ENCODE results near the gene RGS14. TPM values are rescaled to one million over a fixed set of nuclear protein-coding genes. Genes with fewer than 3 reads are reported as not detected.

The RGS14 gene
- total and polyA plus RNA-seq, 2 experiments from 2014 or later, result 23.5 to 37.9 TPM

DNA sequence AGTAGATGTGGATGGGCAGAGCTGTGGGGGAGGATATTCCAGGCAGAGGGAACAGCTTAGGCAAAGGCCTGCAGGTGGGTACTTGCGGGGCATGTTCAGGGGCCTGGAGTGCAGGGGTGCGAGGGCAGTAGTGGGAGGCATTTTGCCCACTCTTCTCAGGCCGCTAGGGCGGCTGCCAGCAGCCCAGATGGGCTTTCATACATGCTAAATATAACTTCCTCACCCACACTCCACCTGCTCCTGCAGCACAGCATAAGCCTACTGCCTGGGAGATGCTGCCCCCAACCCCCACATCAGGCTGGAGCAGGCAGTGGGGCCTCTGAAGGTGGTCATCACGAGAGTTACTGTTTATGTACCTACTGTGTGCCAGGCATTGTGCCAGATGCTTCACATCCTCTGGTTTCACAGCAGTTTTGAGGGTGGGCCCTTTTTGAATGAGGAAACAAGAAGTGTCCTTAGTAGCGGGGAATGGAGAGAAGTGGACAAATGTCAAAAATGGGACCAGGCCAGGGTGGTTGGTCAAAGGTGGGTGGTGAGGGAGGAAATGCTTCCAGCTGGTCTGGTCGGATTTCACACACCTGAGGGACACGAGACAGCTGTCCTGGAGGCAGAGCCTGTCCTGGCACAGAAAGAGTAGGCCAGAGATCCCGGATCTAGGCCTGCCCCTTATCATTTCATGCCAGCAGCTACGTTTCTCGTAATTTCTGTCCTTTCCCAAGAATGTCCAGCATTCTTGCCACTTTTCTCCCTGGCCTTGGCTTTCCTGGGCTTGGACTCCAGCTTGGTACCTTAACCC, 12.1 kb downstream of the RGS14 start:
- Histone ChIP-seq H3K4me1 (ENCODE audit: insufficient read depth) (peaks cover 48% of the 10 kb centered on the region), H3K9me2 (ENCODE audit: insufficient read depth) (no peaks in the 10 kb centered on the region), H4K20me1 (replicated peaks; ENCODE audit: insufficient read depth) (no peaks in the 10 kb centered on the region; the same call in 1 of the 2 replicates), H3K79me2 (replicated peaks; ENCODE audit: insufficient read depth) (no peaks in the 10 kb centered on the region), H3K4me3 (peak overlapping the region; percentile 30; the same call in 1 of the 2 replicates), H2AFZ (no peak overlapping the region), H3K4me2 (peak overlapping the region; percentile 76), H3K36me3 (ENCODE audit: insufficient read depth) (no peaks in the 10 kb centered on the region), H3K27me3 (ENCODE audit: insufficient read depth) (peaks cover 15% of the 10 kb centered on the region), H3F3A (replicated peaks; ENCODE audit: low read depth) (0 out of 2 replicates have a peak, but pooled peaks cover 18% of the 10 kb centered on the region), H3K27ac (ENCODE audit: low read depth) (0 out of 2 replicates have a peak overlapping the region, but pooled peaks have one; percentile 47)
- DNase-seq (ENCODE audit: low spot score) (no peak), ATAC-seq (no peak)
- H3K4me3 Mint-ChIP-seq, result peak overlapping the region; percentile 43; the same call in 2 of the 3 replicates
- H3K27ac Mint-ChIP-seq, result no peak overlapping the region
- no peaks in the 10 kb centered on the region; the same call in 2 of the 3 replicates for H3K9me3 Mint-ChIP-seq
- TF ChIP-seq ZNF331 (CRISPR knock-in tag; IDR thresholded peaks at IDR 0.05; ENCODE audit: low read depth), result no peak
- TF ChIP-seq EZH2 (IDR thresholded peaks at IDR 0.05; ENCODE audit: low read depth, unreplicated experiment), result no peak
- TF ChIP-seq EZH2phosphoT487 (IDR thresholded peaks at IDR 0.05; ENCODE audit: unreplicated experiment), result no peak
- no peak for TF ChIP-seq POLR2AphosphoS5 (IDR thresholded peaks at IDR 0.05; ENCODE audit: low read depth)
- peaks cover 55% of the 10 kb centered on the region for H3K4me1 Mint-ChIP-seq
- peaks cover 11% of the 10 kb centered on the region for H3K36me3 Mint-ChIP-seq (ENCODE audit: low read depth)
- peaks cover 33% of the 10 kb centered on the region for H3K27me3 Mint-ChIP-seq (ENCODE audit: insufficient read depth, low read depth, poor library complexity)

DNA sequence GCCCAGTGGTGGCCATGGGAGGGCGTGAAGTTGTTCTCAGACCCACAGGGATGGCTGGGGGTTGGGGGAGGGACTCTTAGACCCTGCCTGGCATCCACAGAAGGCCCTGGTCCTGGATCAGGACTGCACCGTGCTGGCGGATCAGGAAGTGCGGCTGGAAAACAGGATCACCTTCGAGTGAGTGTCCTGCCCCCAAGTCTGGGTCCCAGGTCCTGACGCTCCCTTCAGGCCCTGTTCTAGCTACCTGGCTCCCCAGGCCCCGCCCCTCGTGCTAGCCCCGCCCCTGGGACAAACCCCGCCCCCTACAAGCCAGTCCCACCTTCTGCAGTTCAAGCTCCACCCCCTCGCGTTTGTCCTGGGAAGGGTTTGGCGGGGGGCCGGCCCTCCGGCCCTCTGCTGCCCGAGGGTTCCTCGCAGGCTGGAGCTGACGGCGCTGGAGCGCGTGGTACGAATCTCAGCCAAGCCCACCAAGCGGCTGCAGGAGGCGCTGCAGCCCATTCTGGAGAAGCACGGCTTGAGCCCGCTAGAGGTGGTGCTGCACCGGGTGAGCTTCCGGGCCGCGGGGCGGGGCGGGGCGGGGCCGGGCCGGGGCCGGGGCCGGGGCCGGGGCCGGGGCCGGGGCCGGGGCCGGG, 12.9 kb downstream of the RGS14 start:
- Histone ChIP-seq H3K27ac (ENCODE audit: low read depth) (0 out of 2 replicates have a peak overlapping the region, but pooled peaks have one; percentile 47), H2AFZ (no peak overlapping the region), H3K36me3 (ENCODE audit: insufficient read depth) (no peaks in the 10 kb centered on the region), H3K9me2 (ENCODE audit: insufficient read depth) (no peaks in the 10 kb centered on the region), H3K4me1 (ENCODE audit: insufficient read depth) (peaks cover 46% of the 10 kb centered on the region), H3K4me2 (peak overlapping the region; percentile 76), H3K79me2 (replicated peaks; ENCODE audit: insufficient read depth) (no peaks in the 10 kb centered on the region), H3K27me3 (ENCODE audit: insufficient read depth) (peaks cover 15% of the 10 kb centered on the region), H3K4me3 (peak overlapping the region; percentile 59; the same call in 1 of the 2 replicates), H4K20me1 (replicated peaks; ENCODE audit: insufficient read depth) (no peaks in the 10 kb centered on the region; the same call in 1 of the 2 replicates), H3F3A (replicated peaks; ENCODE audit: low read depth) (0 out of 2 replicates have a peak, but pooled peaks cover 17% of the 10 kb centered on the region)
- no peak overlapping the region for H3K27ac Mint-ChIP-seq
- TF ChIP-seq, protein P1, sequence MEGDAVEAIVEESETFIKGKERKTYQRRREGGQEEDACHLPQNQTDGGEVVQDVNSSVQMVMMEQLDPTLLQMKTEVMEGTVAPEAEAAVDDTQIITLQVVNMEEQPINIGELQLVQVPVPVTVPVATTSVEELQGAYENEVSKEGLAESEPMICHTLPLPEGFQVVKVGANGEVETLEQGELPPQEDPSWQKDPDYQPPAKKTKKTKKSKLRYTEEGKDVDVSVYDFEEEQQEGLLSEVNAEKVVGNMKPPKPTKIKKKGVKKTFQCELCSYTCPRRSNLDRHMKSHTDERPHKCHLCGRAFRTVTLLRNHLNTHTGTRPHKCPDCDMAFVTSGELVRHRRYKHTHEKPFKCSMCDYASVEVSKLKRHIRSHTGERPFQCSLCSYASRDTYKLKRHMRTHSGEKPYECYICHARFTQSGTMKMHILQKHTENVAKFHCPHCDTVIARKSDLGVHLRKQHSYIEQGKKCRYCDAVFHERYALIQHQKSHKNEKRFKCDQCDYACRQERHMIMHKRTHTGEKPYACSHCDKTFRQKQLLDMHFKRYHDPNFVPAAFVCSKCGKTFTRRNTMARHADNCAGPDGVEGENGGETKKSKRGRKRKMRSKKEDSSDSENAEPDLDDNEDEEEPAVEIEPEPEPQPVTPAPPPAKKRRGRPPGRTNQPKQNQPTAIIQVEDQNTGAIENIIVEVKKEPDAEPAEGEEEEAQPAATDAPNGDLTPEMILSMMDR (conservative IDR thresholded peaks at IDR 0.05; ENCODE audit: low read depth in 2 of 2), result peak; percentile 50 to 79; a peak in 3 of 4 replicates
- no peak for TF ChIP-seq STAT1 (IDR thresholded peaks at IDR 0.05; ENCODE audit: unreplicated experiment)
- peaks cover 36% of the 10 kb centered on the region for H3K27me3 Mint-ChIP-seq (ENCODE audit: insufficient read depth, low read depth, poor library complexity)
- H3K4me3 Mint-ChIP-seq, result peak overlapping the region; percentile 43
- DNase-seq (ENCODE audit: low spot score) (peak; percentile 98), ATAC-seq (peak; percentile 58)
- H3K4me1 Mint-ChIP-seq, result peaks cover 51% of the 10 kb centered on the region
- H3K36me3 Mint-ChIP-seq (ENCODE audit: low read depth), result peaks cover 11% of the 10 kb centered on the region
- no peaks in the 10 kb centered on the region; the same call in 2 of the 3 replicates for H3K9me3 Mint-ChIP-seq

Measured in GM23338 (cell line).